Choroid plexus epithelial cell (primary cell): ENCODE results near the gene PREP.

Experiments used
- DNase-seq: peaks from one replicate; pipeline ENCODE4 v3.0.0-alpha.2; 2010; ENCODE audit warnings: low read depth
- H3K4me3 ChIP-seq: 2 replicates; pipeline ENCODE4 v1.5.1; 2011; ENCODE audit warnings: low read depth, mild to moderate bottlenecking, control low read depth, low read length, moderate library complexity
- TF ChIP-seq, protein P1 (sequence below): conservative IDR thresholded peaks from 2 replicates; pipeline ENCODE4 v1.5.1; 2011; ENCODE audit warnings: low read depth, mild to moderate bottlenecking, control low read depth, inconsistent platforms, low read length, moderate library complexity

Gene PREP

GRCh38 chr6:105313211-105313610, 89.7 kb downstream of the PREP start:
- TF ChIP-seq, protein P1, sequence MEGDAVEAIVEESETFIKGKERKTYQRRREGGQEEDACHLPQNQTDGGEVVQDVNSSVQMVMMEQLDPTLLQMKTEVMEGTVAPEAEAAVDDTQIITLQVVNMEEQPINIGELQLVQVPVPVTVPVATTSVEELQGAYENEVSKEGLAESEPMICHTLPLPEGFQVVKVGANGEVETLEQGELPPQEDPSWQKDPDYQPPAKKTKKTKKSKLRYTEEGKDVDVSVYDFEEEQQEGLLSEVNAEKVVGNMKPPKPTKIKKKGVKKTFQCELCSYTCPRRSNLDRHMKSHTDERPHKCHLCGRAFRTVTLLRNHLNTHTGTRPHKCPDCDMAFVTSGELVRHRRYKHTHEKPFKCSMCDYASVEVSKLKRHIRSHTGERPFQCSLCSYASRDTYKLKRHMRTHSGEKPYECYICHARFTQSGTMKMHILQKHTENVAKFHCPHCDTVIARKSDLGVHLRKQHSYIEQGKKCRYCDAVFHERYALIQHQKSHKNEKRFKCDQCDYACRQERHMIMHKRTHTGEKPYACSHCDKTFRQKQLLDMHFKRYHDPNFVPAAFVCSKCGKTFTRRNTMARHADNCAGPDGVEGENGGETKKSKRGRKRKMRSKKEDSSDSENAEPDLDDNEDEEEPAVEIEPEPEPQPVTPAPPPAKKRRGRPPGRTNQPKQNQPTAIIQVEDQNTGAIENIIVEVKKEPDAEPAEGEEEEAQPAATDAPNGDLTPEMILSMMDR = no peak
- no peak overlapping the region for H3K4me3 ChIP-seq
- no peak for DNase-seq

DNA sequence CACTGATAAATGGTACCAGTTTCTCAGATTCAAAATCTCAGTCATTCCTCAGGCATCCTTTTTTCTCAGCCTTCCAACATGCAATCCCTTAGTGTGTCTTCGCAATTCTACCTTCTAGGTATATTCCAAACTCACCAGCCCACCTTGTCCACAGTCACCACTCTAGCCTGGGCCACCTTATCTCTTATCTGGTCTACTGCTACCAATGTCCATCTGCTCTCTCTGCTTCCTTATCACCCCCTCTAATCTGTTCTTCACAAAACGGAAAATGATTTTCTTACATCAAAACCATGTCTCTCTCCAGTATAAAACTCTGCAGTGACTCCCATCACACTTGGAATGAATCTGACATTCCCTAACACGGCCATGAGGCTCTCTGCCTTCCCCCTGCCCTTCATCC, 91.9 kb downstream of the PREP start:
- TF ChIP-seq, protein P1 = no peak
- no peak overlapping the region for H3K4me3 ChIP-seq
- no peak for DNase-seq

DNA sequence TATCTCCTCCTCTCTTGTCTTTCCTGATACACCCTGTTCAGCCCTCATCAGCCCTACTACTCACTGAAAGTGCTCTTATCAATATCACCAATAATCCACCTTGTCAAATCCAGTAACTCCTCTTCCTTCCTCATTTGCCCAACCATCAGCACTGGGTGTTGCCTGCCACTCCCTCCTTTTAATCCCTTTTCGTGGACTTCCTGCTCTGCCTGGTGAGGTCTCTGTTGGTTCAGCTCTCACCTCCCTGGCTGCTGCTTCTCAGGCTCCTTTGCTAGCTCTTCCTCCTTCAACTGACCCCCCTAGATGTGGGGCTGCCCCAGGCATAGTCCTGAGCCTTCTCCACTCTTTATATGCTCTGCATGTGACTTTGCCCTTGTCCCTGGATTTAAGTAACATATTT, 92.5 kb downstream of the PREP start:
- no peak overlapping the region for H3K4me3 ChIP-seq
- DNase-seq = no peak
- TF ChIP-seq, protein P1 = no peak

DNA sequence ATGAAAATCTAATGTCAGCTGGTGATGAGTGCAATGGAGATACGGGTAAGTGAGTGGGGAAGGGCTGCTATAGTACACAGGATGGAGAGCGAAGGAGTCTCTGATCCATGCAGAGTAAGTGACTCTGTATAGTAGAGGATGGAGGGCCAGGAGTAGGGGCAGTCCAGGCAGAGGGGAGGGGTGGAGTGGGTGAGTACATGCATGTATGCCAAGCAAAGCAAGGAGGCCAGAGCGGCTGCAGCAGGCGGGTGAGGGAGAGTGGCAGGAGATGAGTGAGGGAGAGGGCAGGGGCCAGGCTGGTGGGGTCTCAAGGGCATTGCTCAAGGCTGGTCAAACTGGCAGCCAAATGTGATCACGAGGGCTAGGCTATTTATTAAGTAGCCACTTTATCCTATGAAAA, 94.0 kb downstream of the PREP start:
- no peak for DNase-seq
- TF ChIP-seq, protein P1 = no peak
- no peak overlapping the region for H3K4me3 ChIP-seq

DNA sequence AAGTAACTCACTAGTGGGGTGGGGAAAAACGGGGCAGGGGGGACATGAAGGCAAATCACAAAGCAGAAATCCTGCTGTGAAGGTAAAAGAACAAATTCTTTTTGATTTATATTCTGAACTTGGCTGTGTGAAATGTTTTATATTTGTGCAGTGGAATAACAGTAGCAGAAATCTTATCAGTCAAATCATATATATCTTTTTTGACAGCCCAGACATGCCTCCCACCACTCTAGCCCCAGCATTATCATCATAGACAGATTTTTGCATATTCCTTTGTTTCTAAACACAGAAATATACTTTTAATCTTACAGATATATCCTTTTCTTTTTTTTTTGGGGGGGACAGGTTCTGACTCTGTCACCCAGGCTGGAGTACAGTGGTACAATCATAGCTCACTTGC, 97.4 kb downstream of the PREP start:
- DNase-seq = no peak
- H3K4me3 ChIP-seq = no peak overlapping the region
- TF ChIP-seq, protein P1 = no peak

- no peak for DNase-seq
- TF ChIP-seq, protein P1 = no peak
- no peak overlapping the region for H3K4me3 ChIP-seq
Observed at GRCh38 chr6:105304825-105305224, 98.1 kb downstream of the PREP start.

DNA sequence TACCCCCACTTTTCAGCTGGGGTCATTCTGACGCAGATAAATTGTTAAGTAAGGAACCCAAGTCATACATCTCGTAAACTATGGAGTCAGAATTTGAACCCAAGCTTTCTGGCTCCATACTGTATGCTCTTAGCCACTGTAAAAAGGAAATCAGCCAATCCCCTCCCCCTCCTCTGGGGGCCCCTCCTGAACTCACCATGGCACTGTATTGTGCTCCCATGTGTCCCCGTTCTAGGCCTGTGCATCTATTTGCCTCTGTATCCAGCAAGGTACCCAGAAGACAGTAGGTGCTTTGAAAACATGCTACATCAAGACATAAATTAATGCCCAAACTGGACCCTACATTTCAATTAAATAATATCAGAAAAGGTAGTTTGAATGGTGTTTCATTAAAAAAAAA, 98.5 kb downstream of the PREP start:
- TF ChIP-seq, protein P1 = no peak
- no peak overlapping the region for H3K4me3 ChIP-seq
- no peak for DNase-seq
